GM10266 (cell line): Measurements from ENCODE around the gene B9D1.

Experiments used
- DNase-seq: peaks from one replicate; pipeline ENCODE4 v3.0.0; 2012; ENCODE audit errors: extremely low spot score
- CTCF ChIP-seq: IDR thresholded peaks from 2 replicates; pipeline ENCODE4 v1.5.1; 2012; ENCODE audit warnings: mild to moderate bottlenecking, low read depth; ENCODE audit not compliant: control insufficient read depth, insufficient read depth; ENCODE audit errors: missing control alignments

B9D1 gene

GRCh38 chr17:19369107-19369778 is 6.7 kb upstream of the B9D1 start:
- DNase-seq: no peak
- TF ChIP-seq CTCF: no peak

- TF ChIP-seq CTCF: no peak
- no peak for DNase-seq
Observed at GRCh38 chr17:19368229-19368628, 5.7 kb upstream of the B9D1 start.

- no peak for TF ChIP-seq CTCF
- no peak for DNase-seq
Observed at GRCh38 chr17:19366637-19366972, 4.1 kb upstream of the B9D1 start.

- no peak for TF ChIP-seq CTCF
Observed at GRCh38 chr17:19365833-19366636, 3.5 kb upstream of the B9D1 start.

GRCh38 chr17:19365499-19365817 is 2.9 kb upstream of the B9D1 start:
- DNase-seq: no peak
- TF ChIP-seq CTCF: no peak

More at GRCh38 chr17:19365833-19366636, 3.5 kb upstream of the B9D1 start:
- DNase-seq: no peak

GRCh38 chr17:19364699-19365498 is 2.4 kb upstream of the B9D1 start:
- TF ChIP-seq CTCF: no peak
- DNase-seq: no peak
